WTC11 (cell line): ENCODE data around the gene OR2V1.

ENCODE experiments used
- CTCF ChIP-seq: fragments of 200-600 bp; IDR thresholded peaks from 2 replicates; pipeline ENCODE4 v1.8.0; 2022; ENCODE audit warnings: antibody characterized with exemption
- FOXJ3 ChIP-seq: sonication (generic); formaldehyde crosslinking; IDR thresholded peaks from 2 replicates; pipeline ENCODE4 v1.9.0; 2021; ENCODE audit warnings: missing genetic modification reagents, mild to moderate bottlenecking, borderline replicate concordance
- MAX ChIP-seq: sonication (generic); formaldehyde crosslinking; IDR thresholded peaks from 2 replicates; pipeline ENCODE4 v1.8.0; 2022; ENCODE audit warnings: mild to moderate bottlenecking, missing genetic modification reagents
- PRDM15 ChIP-seq: sonication (generic); formaldehyde crosslinking; IDR thresholded peaks from 2 replicates; pipeline ENCODE4 v1.8.0; 2022; ENCODE audit warnings: missing genetic modification reagents
- USF2 ChIP-seq: sonication (generic); formaldehyde crosslinking; IDR thresholded peaks from 2 replicates; pipeline ENCODE4 v1.8.1; 2023; ENCODE audit warnings: mild to moderate bottlenecking, missing genetic modification reagents, moderate library complexity
- ZNF138 ChIP-seq: sonication (generic); formaldehyde crosslinking; conservative IDR thresholded peaks from 2 replicates; pipeline ENCODE4 v1.8.1; 2022; ENCODE audit warnings: mild to moderate bottlenecking, moderate library complexity, missing genetic modification reagents
- ZNF425 ChIP-seq: fragments of 250-450 bp; sonication (Bioruptor Pico); conservative IDR thresholded peaks from 2 replicates; pipeline ENCODE4 v1.9.0; 2021; ENCODE audit warnings: mild to moderate bottlenecking
- ZSCAN18 ChIP-seq: fragments of 250-450 bp; sonication (Bioruptor Pico); IDR thresholded peaks from 2 replicates; pipeline ENCODE4 v2.1.2; 2022; ENCODE audit warnings: mild to moderate bottlenecking, moderate library complexity

GRCh38 chr5:181114844-181115778 is 15.9 kb downstream of the OR2V1 start:
- TF ChIP-seq USF2 (CRISPR knock-in tag): no peak
- TF ChIP-seq MAX (CRISPR knock-in tag): no peak; the same call in 1 of the 2 replicates
- TF ChIP-seq CTCF: no peak
- no peak for TF ChIP-seq ZSCAN18 (CRISPR knock-in tag)
- no peak for TF ChIP-seq ZNF138 (CRISPR knock-in tag)
- no peak for TF ChIP-seq ZNF425 (CRISPR knock-in tag)
- no peak for TF ChIP-seq FOXJ3
- no peak for TF ChIP-seq PRDM15 (CRISPR knock-in tag)
